AG10803 (cell line): ENCODE results near the gene CTNNA2.
A peak's percentile ranks its signal among the peaks of the same experiment; 100 is the strongest.

Source experiments
- DNase-seq: peaks from one replicate; pipeline ENCODE4 v3.0.0; 2010; ENCODE audit warnings: low read depth
- H3K4me3 ChIP-seq: 2 replicates; pipeline ENCODE4 v1.5.1; 2011; ENCODE audit warnings: mild to moderate bottlenecking, low read length, control low read depth
- TF ChIP-seq, protein P1 (sequence below): conservative IDR thresholded peaks from 2 replicates; pipeline ENCODE4 v1.5.1; 2011; ENCODE audit warnings: mild to moderate bottlenecking, low read length, control low read depth, inconsistent platforms

The CTNNA2 gene

DNA sequence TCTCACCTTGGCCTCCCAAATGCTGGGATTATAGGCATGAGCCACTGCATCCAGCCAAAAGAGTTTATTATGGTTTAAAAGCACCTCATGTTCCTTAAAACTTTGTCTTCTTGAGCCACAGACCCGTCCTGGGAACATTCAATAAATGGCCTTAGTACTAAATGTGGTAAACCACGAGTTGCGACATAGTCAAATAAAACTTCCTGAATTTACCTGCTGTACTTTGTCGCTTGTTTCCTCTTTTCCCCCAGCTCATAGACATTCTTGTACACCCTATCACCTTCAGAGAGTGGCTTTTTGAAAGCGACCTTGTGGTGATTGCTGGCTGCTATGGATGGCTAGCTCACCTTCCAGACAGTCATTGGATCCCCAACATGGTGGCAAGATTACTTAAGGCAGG lies 481.3 kb downstream of the CTNNA2 start:
- peak; percentile 22 for DNase-seq
- no peak overlapping the region for H3K4me3 ChIP-seq
- TF ChIP-seq, protein P1, sequence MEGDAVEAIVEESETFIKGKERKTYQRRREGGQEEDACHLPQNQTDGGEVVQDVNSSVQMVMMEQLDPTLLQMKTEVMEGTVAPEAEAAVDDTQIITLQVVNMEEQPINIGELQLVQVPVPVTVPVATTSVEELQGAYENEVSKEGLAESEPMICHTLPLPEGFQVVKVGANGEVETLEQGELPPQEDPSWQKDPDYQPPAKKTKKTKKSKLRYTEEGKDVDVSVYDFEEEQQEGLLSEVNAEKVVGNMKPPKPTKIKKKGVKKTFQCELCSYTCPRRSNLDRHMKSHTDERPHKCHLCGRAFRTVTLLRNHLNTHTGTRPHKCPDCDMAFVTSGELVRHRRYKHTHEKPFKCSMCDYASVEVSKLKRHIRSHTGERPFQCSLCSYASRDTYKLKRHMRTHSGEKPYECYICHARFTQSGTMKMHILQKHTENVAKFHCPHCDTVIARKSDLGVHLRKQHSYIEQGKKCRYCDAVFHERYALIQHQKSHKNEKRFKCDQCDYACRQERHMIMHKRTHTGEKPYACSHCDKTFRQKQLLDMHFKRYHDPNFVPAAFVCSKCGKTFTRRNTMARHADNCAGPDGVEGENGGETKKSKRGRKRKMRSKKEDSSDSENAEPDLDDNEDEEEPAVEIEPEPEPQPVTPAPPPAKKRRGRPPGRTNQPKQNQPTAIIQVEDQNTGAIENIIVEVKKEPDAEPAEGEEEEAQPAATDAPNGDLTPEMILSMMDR = no peak

- no peak overlapping the region for H3K4me3 ChIP-seq
- TF ChIP-seq, protein P1 = no peak
- peak; percentile 35 for DNase-seq
These were observed 482.1 kb downstream of the CTNNA2 start for GRCh38 chr2:79994965-79995364.

GRCh38 chr2:79996709-79997108 lies 483.9 kb downstream of the CTNNA2 start:
- no peak for DNase-seq
- H3K4me3 ChIP-seq = no peak overlapping the region
- TF ChIP-seq, protein P1 = no peak

DNA sequence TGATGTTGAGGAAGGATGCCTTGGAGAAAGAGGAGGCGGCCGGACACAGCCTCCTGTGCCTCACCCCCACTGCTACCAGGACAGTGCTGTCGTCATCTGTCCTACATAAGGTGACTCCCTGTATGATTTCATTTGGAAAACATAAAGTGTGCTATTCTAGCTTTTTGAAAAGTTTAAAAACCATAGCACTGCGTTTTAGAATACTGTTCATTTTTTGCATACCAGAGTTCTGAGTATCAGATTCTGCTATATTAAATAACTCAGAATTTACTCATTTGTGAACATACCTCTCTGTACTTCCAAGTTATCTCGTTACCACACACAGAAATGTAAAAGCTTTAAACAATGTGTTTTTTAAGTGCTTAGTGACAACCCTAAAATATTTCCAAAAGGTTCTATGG lies 488.9 kb downstream of the CTNNA2 start:
- H3K4me3 ChIP-seq = no peak overlapping the region
- DNase-seq = peak; percentile 83
- TF ChIP-seq, protein P1 = no peak

GRCh38 chr2:80002112-80002511 lies 489.3 kb downstream of the CTNNA2 start:
- DNase-seq = no peak
- no peak overlapping the region for H3K4me3 ChIP-seq
- TF ChIP-seq, protein P1 = no peak

- TF ChIP-seq, protein P1 = no peak
- DNase-seq = no peak
- no peak overlapping the region for H3K4me3 ChIP-seq
These were observed 489.8 kb downstream of the CTNNA2 start for GRCh38 chr2:80002568-80003157.

DNA sequence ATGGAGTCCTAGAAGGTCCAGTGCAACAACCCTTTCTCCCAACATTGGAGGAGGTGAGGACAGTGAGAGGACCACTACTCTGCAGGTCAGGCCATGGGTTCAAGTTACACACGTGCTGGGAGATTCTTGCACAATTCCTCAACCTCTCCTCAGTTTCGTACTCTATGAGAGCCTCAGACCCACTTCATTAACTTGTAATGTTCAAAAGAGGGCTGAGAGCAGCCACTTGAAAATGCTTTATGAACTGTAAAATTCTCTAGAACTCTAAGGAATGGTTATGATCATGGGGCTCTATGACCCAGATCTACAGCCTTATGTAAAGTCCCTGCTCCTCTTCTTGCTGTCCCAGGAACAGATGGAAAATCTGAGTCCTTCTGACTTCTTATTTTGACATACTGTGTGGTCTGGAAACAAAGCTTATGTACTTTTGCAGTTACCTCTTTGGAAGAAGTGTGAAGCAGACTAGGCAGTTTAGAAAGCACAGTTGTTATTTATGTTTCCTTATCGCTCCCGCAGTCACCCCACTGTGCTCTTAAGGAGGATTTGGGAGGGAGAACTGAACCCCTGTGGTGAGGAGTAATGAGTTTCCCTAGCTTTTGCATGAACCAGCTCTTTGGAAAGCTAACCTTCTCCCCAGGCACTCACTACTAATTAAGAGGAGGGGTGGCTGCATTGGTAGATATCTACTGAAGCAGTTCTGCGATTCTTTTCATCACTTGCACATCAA lies 495.1 kb downstream of the CTNNA2 start:
- TF ChIP-seq, protein P1 = no peak
- no peak for DNase-seq
- H3K4me3 ChIP-seq = no peak overlapping the region
